ENCODE data around the gene OSM.

DNA sequence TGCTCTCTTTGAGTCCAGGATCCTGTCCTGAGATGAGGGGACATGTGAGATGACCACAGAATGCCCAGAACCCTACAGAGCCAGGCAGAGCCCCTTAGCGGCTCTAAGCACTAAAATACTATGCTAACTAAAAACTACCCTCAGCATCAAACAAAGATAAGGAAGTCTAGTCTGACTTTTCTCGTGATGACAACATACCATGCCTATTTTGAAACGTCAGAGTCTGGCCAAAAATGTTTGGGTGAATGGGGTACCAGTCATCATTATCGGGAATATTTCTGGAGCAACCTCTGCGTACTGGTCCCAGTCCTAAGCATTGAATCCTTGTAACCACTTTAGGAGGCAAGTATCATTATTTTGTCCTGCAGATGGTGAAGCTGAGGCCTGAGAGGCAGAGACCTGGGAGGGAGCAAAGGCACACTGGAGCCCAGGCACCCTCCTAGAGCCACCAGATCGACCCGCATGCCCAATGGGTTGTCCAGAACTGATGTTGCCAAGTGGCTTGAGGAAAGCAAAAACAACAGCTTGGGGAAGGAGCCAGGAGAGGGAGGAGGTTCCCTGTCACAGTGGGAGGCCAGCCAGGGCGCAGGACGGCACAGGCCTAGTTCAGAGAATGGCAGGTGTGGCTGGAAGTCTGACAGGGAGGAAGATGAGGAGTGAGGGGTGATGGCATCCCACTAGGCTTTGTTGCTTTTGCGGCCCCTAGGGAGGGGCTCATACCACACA is 7.2 kb upstream of the OSM start:
- TF ChIP-seq CTCF (IDR thresholded peaks at IDR 0.05) (no peak), POLR2A (IDR thresholded peaks at IDR 0.05) (no peak), POLR2AphosphoS5 (IDR thresholded peaks at IDR 0.05) (no peak)
